ENCODE measurements around the gene CSF3R. TPM values are rescaled to one million over a fixed set of nuclear protein-coding genes. Genes with fewer than 3 reads are reported as not detected.
A peak's percentile ranks its signal among the peaks of the same experiment; 100 is the strongest.

Gene CSF3R
- total and polyA plus RNA-seq, 8 donors = 1.6 to 30.9 (median 12.7) TPM; not detected in 1

DNA sequence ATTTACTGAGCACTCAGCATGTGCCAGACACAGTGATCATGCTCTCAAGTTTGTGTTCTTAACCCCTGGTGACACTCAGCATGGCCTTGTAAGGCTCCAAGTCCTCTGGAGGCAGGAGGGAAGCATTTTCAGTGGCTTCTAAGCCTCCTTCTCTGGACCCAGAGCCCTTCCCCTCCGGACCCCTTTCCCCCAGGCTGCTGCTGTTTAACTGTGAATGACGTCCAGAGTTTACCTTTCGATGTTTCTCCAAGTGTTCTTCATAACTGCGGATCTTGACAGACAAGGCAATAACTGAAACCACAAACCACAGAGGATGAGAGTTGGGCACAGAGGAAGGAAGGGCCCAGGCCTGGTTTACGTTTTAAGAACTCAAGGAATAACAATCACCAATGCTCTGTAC is 25.0 kb downstream of the CSF3R start:
- Histone ChIP-seq H3K27ac (peak overlapping the region in 1 of 5 donors; percentile 12), H3K4me1 (peaks cover 0 to 29% (median 7%) of the 10 kb centered on the region in 4 donors), H3K36me3 (peaks cover 51 to 90% (median 84%) of the 10 kb centered on the region in 4 donors), H3K9me3 (no peaks in the 10 kb centered on the region), H3K27me3 (no peaks in the 10 kb centered on the region), H3K4me3 (no peak overlapping the region)
- intact Hi-C loops (cut with DNase I; ENCODE audit: low total_unique reads) = no loop called here
- TF ChIP-seq EP300 (IDR thresholded peaks at IDR 0.05) (no peak), POLR2AphosphoS5 (IDR thresholded peaks at IDR 0.05) (no peak), POLR2A (IDR thresholded peaks at IDR 0.05) (no peak)
- TF ChIP-seq, protein P1, sequence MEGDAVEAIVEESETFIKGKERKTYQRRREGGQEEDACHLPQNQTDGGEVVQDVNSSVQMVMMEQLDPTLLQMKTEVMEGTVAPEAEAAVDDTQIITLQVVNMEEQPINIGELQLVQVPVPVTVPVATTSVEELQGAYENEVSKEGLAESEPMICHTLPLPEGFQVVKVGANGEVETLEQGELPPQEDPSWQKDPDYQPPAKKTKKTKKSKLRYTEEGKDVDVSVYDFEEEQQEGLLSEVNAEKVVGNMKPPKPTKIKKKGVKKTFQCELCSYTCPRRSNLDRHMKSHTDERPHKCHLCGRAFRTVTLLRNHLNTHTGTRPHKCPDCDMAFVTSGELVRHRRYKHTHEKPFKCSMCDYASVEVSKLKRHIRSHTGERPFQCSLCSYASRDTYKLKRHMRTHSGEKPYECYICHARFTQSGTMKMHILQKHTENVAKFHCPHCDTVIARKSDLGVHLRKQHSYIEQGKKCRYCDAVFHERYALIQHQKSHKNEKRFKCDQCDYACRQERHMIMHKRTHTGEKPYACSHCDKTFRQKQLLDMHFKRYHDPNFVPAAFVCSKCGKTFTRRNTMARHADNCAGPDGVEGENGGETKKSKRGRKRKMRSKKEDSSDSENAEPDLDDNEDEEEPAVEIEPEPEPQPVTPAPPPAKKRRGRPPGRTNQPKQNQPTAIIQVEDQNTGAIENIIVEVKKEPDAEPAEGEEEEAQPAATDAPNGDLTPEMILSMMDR (IDR thresholded peaks at IDR 0.05) = no peak
- DNase-seq = no peak
- WGBS, 5 donors = 70 to 81% (median 74%) methylated on average over 5 of the region's 5 CpGs

DNA sequence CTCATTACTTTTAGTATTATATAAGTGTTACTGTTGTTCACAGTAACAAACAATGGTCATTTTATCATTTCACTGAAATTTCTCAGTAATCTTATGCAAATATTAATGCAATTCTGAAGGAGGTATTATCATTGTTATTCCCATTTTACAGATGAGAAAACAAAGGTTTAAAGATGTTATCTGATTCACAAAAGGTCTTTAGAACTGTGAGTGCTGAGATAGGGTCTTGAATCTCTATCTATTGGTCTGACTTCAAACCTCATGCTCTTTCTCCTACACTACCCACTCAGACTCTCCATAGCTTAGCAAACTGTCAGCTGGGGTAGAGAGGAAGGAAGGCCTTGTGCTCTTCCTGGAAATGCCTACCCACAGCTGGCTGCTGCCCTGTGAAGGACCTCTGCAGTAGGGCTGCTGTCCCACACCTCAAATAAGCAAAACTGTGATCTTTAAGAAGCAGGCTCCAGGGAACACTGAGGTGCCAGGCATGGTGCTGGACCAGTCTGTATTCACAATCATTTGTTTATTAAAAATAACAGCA is 26.3 kb downstream of the CSF3R start:
- Histone ChIP-seq H3K27ac (no peak overlapping the region), H3K36me3 (peaks cover 47 to 80% (median 75%) of the 10 kb centered on the region in 4 donors), H3K27me3 (no peaks in the 10 kb centered on the region), H3K4me3 (no peak overlapping the region), H3K4me1 (peaks cover 0 to 20% (median under 1%) of the 10 kb centered on the region in 4 donors), H3K9me3 (no peaks in the 10 kb centered on the region)
- no peak for DNase-seq
- TF ChIP-seq EP300 (IDR thresholded peaks at IDR 0.05) = no peak
- TF ChIP-seq, protein P1 (IDR thresholded peaks at IDR 0.05) = no peak
- TF ChIP-seq POLR2A (IDR thresholded peaks at IDR 0.05) = no peak
- TF ChIP-seq POLR2AphosphoS5 (IDR thresholded peaks at IDR 0.05) = no peak
- intact Hi-C loops (cut with DNase I; ENCODE audit: low total_unique reads) = no loop called here

DNA sequence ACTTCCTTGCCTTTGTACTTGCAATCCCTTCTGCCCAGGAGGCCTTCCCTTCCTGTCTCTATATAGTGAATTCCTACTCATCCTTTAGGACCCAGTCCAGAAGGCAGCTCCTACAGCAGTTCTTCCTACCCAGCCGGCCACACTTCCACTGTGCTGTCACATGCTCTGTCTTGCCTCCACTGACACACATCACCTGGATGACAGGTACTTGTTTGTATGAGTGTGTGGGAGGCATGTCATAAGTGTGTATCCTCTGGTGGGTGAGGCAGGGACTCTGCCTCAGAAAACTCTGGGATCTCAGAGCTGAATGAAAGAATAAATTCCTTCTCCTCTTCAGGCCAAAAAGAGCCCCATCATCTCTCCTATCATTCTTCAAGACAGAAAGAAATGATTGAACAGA is 27.3 kb downstream of the CSF3R start:
- WGBS, 5 donors = 63 to 79% (median 75%) methylated on average over 1 of the region's 1 CpG
- Histone ChIP-seq H3K36me3 (peaks cover 36 to 69% (median 64%) of the 10 kb centered on the region in 4 donors), H3K4me1 (peaks cover 0 to 30% (median 7%) of the 10 kb centered on the region in 4 donors)

DNA sequence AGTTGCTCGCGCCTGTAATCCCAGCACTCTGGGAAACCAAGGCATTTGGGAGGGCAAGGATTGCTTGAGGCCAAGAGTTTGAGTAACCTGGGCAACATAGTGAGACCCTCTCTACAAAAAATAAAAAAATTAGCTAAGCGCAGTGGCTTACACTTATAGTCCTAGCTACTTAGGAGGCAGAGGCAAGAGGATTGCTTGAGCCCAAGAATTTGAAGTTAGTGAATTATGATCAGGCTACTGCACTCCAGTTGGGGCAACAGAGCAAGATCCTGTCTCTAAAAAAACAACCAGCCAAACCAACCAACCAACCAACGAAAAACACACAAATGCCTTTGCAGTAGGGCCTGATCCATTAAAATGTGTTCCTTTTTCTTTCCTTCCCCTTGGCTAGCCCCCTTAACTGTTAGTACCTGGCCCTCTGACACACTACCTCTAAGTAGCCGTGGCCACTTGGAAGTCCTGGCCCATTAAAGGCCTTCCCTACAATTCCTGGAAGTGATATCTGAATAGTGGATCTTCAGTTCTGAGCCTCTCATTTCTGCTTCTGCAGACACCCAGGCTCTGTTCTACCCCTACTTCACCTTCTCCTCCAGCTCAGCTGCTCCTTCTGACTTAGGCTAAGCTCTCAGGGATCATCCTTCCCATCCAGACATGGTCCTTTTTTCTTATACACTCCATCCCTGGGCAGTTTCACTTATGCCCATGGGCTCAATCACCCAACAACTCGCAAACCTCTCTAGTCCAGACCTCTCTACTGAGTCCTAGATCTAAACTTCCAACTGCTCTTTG is 28.9 kb downstream of the CSF3R start:
- TF ChIP-seq POLR2AphosphoS5 (IDR thresholded peaks at IDR 0.05) = no peak
- no peak for TF ChIP-seq EP300 (IDR thresholded peaks at IDR 0.05)
- TF ChIP-seq POLR2A (IDR thresholded peaks at IDR 0.05) = no peak
- TF ChIP-seq, protein P1 (IDR thresholded peaks at IDR 0.05) = no peak
- WGBS, 5 donors = 92 to 98% (median 94%) methylated on average over 6 of the region's 6 CpGs
- Histone ChIP-seq H3K36me3 (peaks cover 30 to 53% (median 48%) of the 10 kb centered on the region in 4 donors), H3K4me3 (no peak overlapping the region), H3K9me3 (no peaks in the 10 kb centered on the region), H3K27me3 (no peaks in the 10 kb centered on the region), H3K4me1 (peaks cover 6 to 39% (median 16%) of the 10 kb centered on the region in 4 donors), H3K27ac (no peak overlapping the region)
- DNase-seq = no peak
- intact Hi-C loops (cut with DNase I; ENCODE audit: low total_unique reads) = no loop called here

More for the DNA sequence above, 27.3 kb downstream of the CSF3R start:
- intact Hi-C loops (cut with DNase I; ENCODE audit: low total_unique reads) = no loop called here
- H3K9me3 ChIP-seq = no peaks in the 10 kb centered on the region
- no peak overlapping the region for H3K4me3 ChIP-seq
- TF ChIP-seq, protein P1 (IDR thresholded peaks at IDR 0.05) = no peak
- TF ChIP-seq EP300 (IDR thresholded peaks at IDR 0.05) = no peak
- TF ChIP-seq POLR2AphosphoS5 (IDR thresholded peaks at IDR 0.05) = no peak
- no peak for TF ChIP-seq POLR2A (IDR thresholded peaks at IDR 0.05)
- H3K27ac ChIP-seq = no peak overlapping the region
- no peak for DNase-seq
- no peaks in the 10 kb centered on the region for H3K27me3 ChIP-seq

Data from stomach (tissue), 9 donors.